PC-9 (cell line): ENCODE measurements around the gene RFT1. TPM values are rescaled to one million over a fixed set of nuclear protein-coding genes. Genes with fewer than 3 reads are reported as not detected.

Experiments used
- BruUV-seq: library from RNA; stranded (reverse); fragments of 400-500 nt; replicated peaks from 2 replicates; lab custom pipeline; 2021; lab: Mats Ljungman, UMichigan
- CTCF ChIA-PET: fragments of 300-600 bp; sonication (Branson Sonifier 250); formaldehyde crosslinking; loops from one replicate; lab custom pipeline; 2022; ENCODE audit warnings: antibody characterized with exemption; lab: Charles Lee
- POLR2A ChIA-PET: fragments of 300-600 bp; sonication (Branson Sonifier 250); formaldehyde crosslinking; loops from one replicate; lab custom pipeline; 2022; ENCODE audit warnings: antibody characterized with exemption; ENCODE audit not compliant: unreplicated experiment; lab: Charles Lee
- DNase-seq, 2 experiments: peaks; one replicate each; pipeline versions ENCODE4 v3.0.0 to v3.0.0-alpha.2; 2015 to 2022; ENCODE audit warnings: mixed read lengths in 1 of 2
- H2AFZ ChIP-seq: fragments of 200-600 bp; sonication (generic); 2 replicates; pipeline ENCODE4 v1.8.1; 2017; ENCODE audit warnings: antibody characterized with exemption
- H3F3A ChIP-seq: fragments of 200-600 bp; sonication (generic); 2 replicates; pipeline ENCODE4 v1.8.1; 2017; ENCODE audit warnings: antibody characterized with exemption, mild to moderate bottlenecking, low read depth; ENCODE audit not compliant: insufficient read depth
- H3K27ac ChIP-seq: fragments of 200-600 bp; sonication (generic); 2 replicates; pipeline ENCODE4 v1.6.1; 2016; ENCODE audit warnings: mixed run types
- H3K27me3 ChIP-seq: fragments of 200-600 bp; sonication (generic); 2 replicates; pipeline ENCODE4 v1.6.1; 2016; ENCODE audit warnings: low read depth, mixed run types; ENCODE audit not compliant: insufficient read depth
- H3K36me3 ChIP-seq: fragments of 200-600 bp; sonication (generic); 2 replicates; pipeline ENCODE4 v1.6.1; 2016; ENCODE audit warnings: low read depth, mixed run types
- H3K4me1 ChIP-seq: fragments of 200-600 bp; sonication (generic); replicated peaks from 2 replicates; pipeline ENCODE4 v1.6.1; 2016; ENCODE audit warnings: mixed run types; ENCODE audit not compliant: insufficient read depth
- H3K4me2 ChIP-seq: fragments of 200-600 bp; sonication (generic); 2 replicates; pipeline ENCODE4 v1.6.1; 2017; ENCODE audit warnings: mixed run types
- H3K4me3 ChIP-seq: fragments of 200-600 bp; sonication (generic); 2 replicates; pipeline ENCODE4 v1.6.1; 2016; ENCODE audit warnings: mixed run types
- H3K79me2 ChIP-seq: fragments of 200-600 bp; sonication (generic); 2 replicates; pipeline ENCODE4 v1.6.1; 2017; ENCODE audit warnings: low read depth, mixed run types
- H3K9me2 ChIP-seq: fragments of 200-600 bp; sonication (generic); 2 replicates; pipeline ENCODE4 v1.8.1; 2017; ENCODE audit warnings: mild to moderate bottlenecking; ENCODE audit not compliant: insufficient read depth
- H3K9me3 ChIP-seq: fragments of 200-600 bp; sonication (generic); 2 replicates; pipeline ENCODE4 v1.8.1; 2016; ENCODE audit warnings: low read depth; ENCODE audit not compliant: insufficient read depth
- H4K20me1 ChIP-seq: fragments of 200-600 bp; sonication (generic); 2 replicates; pipeline ENCODE4 v1.8.1; 2017; ENCODE audit not compliant: insufficient read depth
- CTCF ChIP-seq: fragments of 200-600 bp; sonication (generic); conservative IDR thresholded peaks from 2 replicates; pipeline ENCODE4 v1.6.1; 2017; ENCODE audit warnings: mixed run types, antibody characterized with exemption, mild to moderate bottlenecking, moderate library complexity
- EZH2 ChIP-seq: fragments of 200-600 bp; sonication (generic); IDR thresholded peaks from 2 replicates; pipeline ENCODE4 v1.8.0; 2017; ENCODE audit warnings: antibody characterized with exemption, low read depth
- intact Hi-C: fragments of 100-400 bp; cut with micrococcal nuclease; formaldehyde crosslinking; loops from one replicate; pipeline ENCODE4 v1.10.0; 2022; ENCODE audit not compliant: unreplicated experiment
- total RNA-seq: library from RNA; stranded (reverse); gene quantifications from 2 replicates; pipeline ENCODE4 v1.2.3, GENCODE V29; 2021

Gene RFT1
- total RNA-seq, 1 experiment from 2014 or later, result 31.0 TPM

- Histone ChIP-seq H3K27me3 (no peaks in the 10 kb centered on the region), H3K4me3 (no peak overlapping the region), H3K27ac (no peak overlapping the region), H3K36me3 (no peaks in the 10 kb centered on the region), H3K9me3 (no peaks in the 10 kb centered on the region), H3K4me1 (peaks cover 72% of the 10 kb centered on the region), H3K79me2 (peaks cover 28% of the 10 kb centered on the region), H2AFZ (no peak overlapping the region), H3K4me2 (peak overlapping the region; percentile 79), H4K20me1 (peaks cover 5% of the 10 kb centered on the region; the same call in 1 of the 2 replicates), H3K9me2 (no peaks in the 10 kb centered on the region), H3F3A (peaks cover 22% of the 10 kb centered on the region)
- TF ChIP-seq EZH2, result no peak
- TF ChIP-seq CTCF, result no peak
- intact Hi-C loops, result loop anchor here (2.0 to 5.0 kb wide), 2 partner anchors 98 to 111 kb away; partner anchors contain the start of gene TKT
- CTCF ChIA-PET, result no interaction called here
- POLR2A ChIA-PET, result interaction anchor here (0.5 kb wide), 1 partner anchor 502 kb away, joined by 9 read pairs; no protein-coding TSS in a partner anchor
- DNase-seq, result peak in 1 of 2 experiments; percentile 50
- BruUV-seq, result no TSS peak
Measured at GRCh38 chr3:53159156-53160060, 29.2 kb upstream of the RFT1 start.

- Histone ChIP-seq H4K20me1 (peaks cover 5% of the 10 kb centered on the region; the same call in 1 of the 2 replicates), H3K4me1 (peaks cover 78% of the 10 kb centered on the region), H3K9me2 (no peaks in the 10 kb centered on the region), H3K9me3 (no peaks in the 10 kb centered on the region), H3K4me3 (no peak overlapping the region), H3K27me3 (no peaks in the 10 kb centered on the region), H3K79me2 (peaks cover 22% of the 10 kb centered on the region), H3K4me2 (peak overlapping the region; percentile 79), H3K36me3 (no peaks in the 10 kb centered on the region), H3F3A (peaks cover 24% of the 10 kb centered on the region), H3K27ac (no peak overlapping the region), H2AFZ (no peak overlapping the region)
- intact Hi-C loops, result loop anchor here (5.0 kb wide), 1 partner anchor 99 kb away; the partner anchor contains the start of gene TKT
- TF ChIP-seq EZH2 (no peak), CTCF (no peak)
- CTCF ChIA-PET, result no interaction called here
- POLR2A ChIA-PET, result interaction anchor here (0.5 kb wide), 1 partner anchor 502 kb away, joined by 9 read pairs; no protein-coding TSS in a partner anchor
- no TSS peak for BruUV-seq
- DNase-seq, result peak in 1 of 2 experiments; percentile 57
Measured at GRCh38 chr3:53158765-53159155, 28.5 kb upstream of the RFT1 start.

- CTCF ChIA-PET, result no interaction called here
- H3K4me3 ChIP-seq, result no peak overlapping the region
- POLR2A ChIA-PET, result no interaction called here
- DNase-seq, result no peak
- BruUV-seq, result no TSS peak
- TF ChIP-seq EZH2 (no peak), CTCF (no peak)
- H3K4me1 ChIP-seq, result peaks cover 82% of the 10 kb centered on the region
- intact Hi-C loops, result loop anchor here (5.0 kb wide), 1 partner anchor 99 kb away; the partner anchor contains the start of gene TKT
- no peaks in the 10 kb centered on the region for H3K27me3 ChIP-seq
- no peak overlapping the region for H2AFZ ChIP-seq
- no peaks in the 10 kb centered on the region for H3K9me3 ChIP-seq
- H3K36me3 ChIP-seq, result no peaks in the 10 kb centered on the region
- H3K79me2 ChIP-seq, result peaks cover 15% of the 10 kb centered on the region
- peaks cover 5% of the 10 kb centered on the region; the same call in 1 of the 2 replicates for H4K20me1 ChIP-seq
- H3K4me2 ChIP-seq, result 0 out of 2 replicates have a peak overlapping the region, but pooled peaks have one; percentile 79
- peaks cover 31% of the 10 kb centered on the region for H3F3A ChIP-seq
- H3K9me2 ChIP-seq, result no peaks in the 10 kb centered on the region
- no peak overlapping the region for H3K27ac ChIP-seq
Measured at GRCh38 chr3:53157974-53158580, 27.8 kb upstream of the RFT1 start.
